ENCODE results near the gene SBK2.
"Not testable (repeated sequence)": the region's sequence is repeated elsewhere in the genome, so short reads cannot be mapped to it uniquely, and the experiment has no call there.

SBK2 gene

GRCh38 chr19:55519451-55520311 lies 17.3 kb downstream of the SBK2 start:
- DNase-seq, result peak; percentile 4
- in situ Hi-C loops (cut with HindIII; ENCODE audit: low pct_ligation_motif_present, low pct_unique_long_range_greater_than_20kb, low sequenced_read_pairs), result loop anchor here (10.0 kb wide), 1 partner anchor 105 kb away; the partner anchor contains the start of gene ZNF784

- DNase-seq, result peak; percentile 88
- in situ Hi-C loops (cut with HindIII; ENCODE audit: low pct_ligation_motif_present, low pct_unique_long_range_greater_than_20kb, low sequenced_read_pairs), result loop anchor here (10.0 kb wide), 1 partner anchor 108 kb away; the partner anchor contains the start of gene ZNF784
These were observed 19.9 kb downstream of the SBK2 start for GRCh38 chr19:55516878-55517620.

GRCh38 chr19:55508120-55508519 lies 28.8 kb downstream of the SBK2 start:
- in situ Hi-C loops (cut with HindIII; ENCODE audit: low pct_ligation_motif_present, low pct_unique_long_range_greater_than_20kb, low sequenced_read_pairs), result no loop called here
- DNase-seq, result no peak

GRCh38 chr19:55504981-55505380 lies 32.0 kb downstream of the SBK2 start:
- DNase-seq, result no peak
- in situ Hi-C loops (cut with HindIII; ENCODE audit: low pct_ligation_motif_present, low pct_unique_long_range_greater_than_20kb, low sequenced_read_pairs), result no loop called here

GRCh38 chr19:55504252-55504603 lies 32.7 kb downstream of the SBK2 start:
- in situ Hi-C loops (cut with HindIII; ENCODE audit: low pct_ligation_motif_present, low pct_unique_long_range_greater_than_20kb, low sequenced_read_pairs), result no loop called here
- no peak for DNase-seq

- in situ Hi-C loops (cut with HindIII; ENCODE audit: low pct_ligation_motif_present, low pct_unique_long_range_greater_than_20kb, low sequenced_read_pairs), result no loop called here
These were observed 33.3 kb downstream of the SBK2 start for GRCh38 chr19:55503502-55504251.

GRCh38 chr19:55503157-55503501 lies 33.8 kb downstream of the SBK2 start:
- DNase-seq, result no peak
- in situ Hi-C loops (cut with HindIII; ENCODE audit: low pct_ligation_motif_present, low pct_unique_long_range_greater_than_20kb, low sequenced_read_pairs), result no loop called here

More at GRCh38 chr19:55503502-55504251, 33.3 kb downstream of the SBK2 start:
- DNase-seq, result peak; percentile 86

GRCh38 chr19:55502197-55502952 lies 34.6 kb downstream of the SBK2 start:
- no peak for DNase-seq
- in situ Hi-C loops (cut with HindIII; ENCODE audit: low pct_ligation_motif_present, low pct_unique_long_range_greater_than_20kb, low sequenced_read_pairs), result no loop called here

GRCh38 chr19:55500368-55500952 lies 36.5 kb downstream of the SBK2 start:
- in situ Hi-C loops (cut with HindIII; ENCODE audit: low pct_ligation_motif_present, low pct_unique_long_range_greater_than_20kb, low sequenced_read_pairs), result no loop called here
- no peak for DNase-seq

- in situ Hi-C loops (cut with HindIII; ENCODE audit: low pct_ligation_motif_present, low pct_unique_long_range_greater_than_20kb, low sequenced_read_pairs), result no loop called here
- DNase-seq, result no peak
These were observed 38.6 kb downstream of the SBK2 start for GRCh38 chr19:55498246-55498840.

- in situ Hi-C loops (cut with HindIII; ENCODE audit: low pct_ligation_motif_present, low pct_unique_long_range_greater_than_20kb, low sequenced_read_pairs), result no loop called here
- no peak for DNase-seq
These were observed 39.2 kb downstream of the SBK2 start for GRCh38 chr19:55497763-55498162.

- in situ Hi-C loops (cut with HindIII; ENCODE audit: low pct_ligation_motif_present, low pct_unique_long_range_greater_than_20kb, low sequenced_read_pairs); DNase-seq: not testable (repeated sequence)
These were observed 40.1 kb downstream of the SBK2 start for GRCh38 chr19:55496820-55497219.

GRCh38 chr19:55495646-55496349 lies 41.1 kb downstream of the SBK2 start:
- DNase-seq, result no peak
- in situ Hi-C loops (cut with HindIII; ENCODE audit: low pct_ligation_motif_present, low pct_unique_long_range_greater_than_20kb, low sequenced_read_pairs), result no loop called here

- in situ Hi-C loops (cut with HindIII; ENCODE audit: low pct_ligation_motif_present, low pct_unique_long_range_greater_than_20kb, low sequenced_read_pairs), result no loop called here
- no peak for DNase-seq
These were observed 42.7 kb downstream of the SBK2 start for GRCh38 chr19:55494172-55494761.

- in situ Hi-C loops (cut with HindIII; ENCODE audit: low pct_ligation_motif_present, low pct_unique_long_range_greater_than_20kb, low sequenced_read_pairs), result no loop called here
- no peak for DNase-seq
These were observed 43.2 kb downstream of the SBK2 start for GRCh38 chr19:55493645-55494171.

GRCh38 chr19:55493052-55493644 lies 43.8 kb downstream of the SBK2 start:
- in situ Hi-C loops (cut with HindIII; ENCODE audit: low pct_ligation_motif_present, low pct_unique_long_range_greater_than_20kb, low sequenced_read_pairs), result no loop called here
- no peak for DNase-seq
